Panc1 (cell line): ENCODE data around the gene LRRN3. TPM values are rescaled to one million over a fixed set of nuclear protein-coding genes. Genes with fewer than 3 reads are reported as not detected.

Experiments used
- ATAC-seq: fragments of 200-7000 bp; cut with Tn5 transposase; 2 replicates; pipeline ENCODE4 v1.9.1; 2020; ENCODE audit warnings: mild to moderate bottlenecking, moderate library complexity
- BruUV-seq: library from RNA; stranded (reverse); fragments of 400-500 nt; replicated peaks from 2 replicates; lab custom pipeline; 2021; lab: Mats Ljungman, UMichigan
- CTCF ChIA-PET: fragments of 300-600 bp; sonication (Branson Sonifier 250); formaldehyde crosslinking; loops from one replicate; lab custom pipeline; 2022; ENCODE audit warnings: antibody characterized with exemption; lab: Charles Lee
- POLR2A ChIA-PET: fragments of 300-600 bp; sonication (Branson Sonifier 250); formaldehyde crosslinking; loops from one replicate; lab custom pipeline; 2022; ENCODE audit warnings: antibody characterized with exemption; lab: Charles Lee
- DNase-seq: peaks from one replicate; pipeline ENCODE4 v3.0.0-alpha.2; 2010; ENCODE audit warnings: low read depth, low spot score
- H3K27ac ChIP-seq: 2 replicates; pipeline ENCODE4 v1.5.1; 2011; ENCODE audit warnings: mild to moderate bottlenecking, low read length, inconsistent platforms
- H3K27me3 ChIP-seq: fragments of 200-500 bp; sonication (Bioruptor generic); 2 replicates; pipeline ENCODE4 v1.6.0; 2014; ENCODE audit warnings: low read length, inconsistent platforms; ENCODE audit not compliant: control insufficient read depth, insufficient read depth
- H3K36me3 ChIP-seq: fragments of 200-500 bp; sonication (Bioruptor generic); 2 replicates; pipeline ENCODE4 v1.5.1; 2014; ENCODE audit warnings: inconsistent platforms, mild to moderate bottlenecking, low read length, moderate library complexity; ENCODE audit not compliant: control insufficient read depth, insufficient read depth
- H3K4me1 ChIP-seq: 2 replicates; pipeline ENCODE4 v1.5.1; 2011; ENCODE audit warnings: inconsistent platforms, mild to moderate bottlenecking, low read length, moderate library complexity; ENCODE audit not compliant: control insufficient read depth, insufficient read depth
- H3K4me3 ChIP-seq, 2 experiments: 2 replicates each; pipeline ENCODE4 v1.5.1; 2011 to 2012; ENCODE audit warnings: low read depth in 2 of 2, low read length in 2 of 2, mild to moderate bottlenecking in 2 of 2, inconsistent platforms in 1 of 2, moderate library complexity in 1 of 2
- H3K9me3 ChIP-seq: fragments of 200-500 bp; sonication (Bioruptor generic); 2 replicates; pipeline ENCODE4 v1.5.1; 2014; ENCODE audit warnings: low read depth, mild to moderate bottlenecking, inconsistent platforms, low read length, moderate library complexity; ENCODE audit not compliant: control insufficient read depth, insufficient read depth
- CTCF ChIP-seq: fragments of 450-650 bp; IDR thresholded peaks from 2 replicates; pipeline ENCODE4 v1.5.1; 2017; ENCODE audit warnings: mild to moderate bottlenecking
- POLR2AphosphoS5 ChIP-seq: IDR thresholded peaks from 2 replicates; pipeline ENCODE4 v1.6.1; 2012; ENCODE audit warnings: mild to moderate bottlenecking, low read depth, low read length, moderate library complexity
- REST ChIP-seq, 2 experiments: IDR thresholded peaks; 2 replicates each; pipeline ENCODE4 v1.6.1; 2011 to 2012; ENCODE audit warnings: low read depth in 2 of 2, control low read depth in 1 of 2, low read length in 1 of 2, mild to moderate bottlenecking in 1 of 2, moderate library complexity in 1 of 2; ENCODE audit not compliant: insufficient read depth in 1 of 2
- SIN3A ChIP-seq: IDR thresholded peaks from 2 replicates; pipeline ENCODE4 v1.6.1; 2012; ENCODE audit warnings: low read depth, mild to moderate bottlenecking, low read length, moderate library complexity, borderline replicate concordance; ENCODE audit not compliant: insufficient read depth
- TCF7L2 ChIP-seq: IDR thresholded peaks from 2 replicates; pipeline ENCODE4 v1.6.1; 2011; ENCODE audit warnings: mild to moderate bottlenecking, low read depth, low read length, inconsistent platforms
- in situ Hi-C: cut with HindIII; loops from 2 replicates; pipeline ENCODE4 v1.10.0; 2016; ENCODE audit warnings: low sequenced_read_pairs, low pct_unique_long_range_greater_than_20kb
- intact Hi-C: fragments of 100-400 bp; cut with micrococcal nuclease; formaldehyde crosslinking; loops from one replicate; pipeline ENCODE4 v1.10.0; 2022; ENCODE audit not compliant: unreplicated experiment
- total RNA-seq: library from RNA; stranded (reverse); gene quantifications from one replicate; pipeline ENCODE4 v1.2.1, GENCODE V29; 2021; ENCODE audit not compliant: unreplicated experiment

The LRRN3 gene
- total RNA-seq, 1 experiment from 2014 or later, result 0.15 TPM

GRCh38 chr7:111091593-111092358 is 849 bp downstream of the LRRN3 start:
- no peak overlapping the region for H3K27ac ChIP-seq
- H3K9me3 ChIP-seq, result no peaks in the 10 kb centered on the region
- intact Hi-C loops, result loop anchor here (2.0 to 10.0 kb wide), 2 partner anchors 395 to 643 kb away; no protein-coding TSS in a partner anchor
- H3K27me3 ChIP-seq, result no peaks in the 10 kb centered on the region
- no peak for DNase-seq
- no TSS peak for BruUV-seq
- no peaks in the 10 kb centered on the region for H3K36me3 ChIP-seq
- ChIA-PET POLR2A (no interaction called here), CTCF (no interaction called here)
- TF ChIP-seq POLR2AphosphoS5, result no peak
- TF ChIP-seq REST (IDR thresholded peaks at IDR 0.05; ENCODE audit: insufficient read depth in 1 of 2, low read depth in 2 of 2, low read length in 1 of 2), result no peak
- TF ChIP-seq SIN3A, result no peak
- TF ChIP-seq CTCF, result no peak
- no peak for TF ChIP-seq TCF7L2
- in situ Hi-C loops, result no loop called here
- ATAC-seq, result no peak
- no peaks in the 10 kb centered on the region for H3K4me1 ChIP-seq
- peak overlapping the region; percentile 20 to 34; a peak in 3 of 4 replicates for H3K4me3 ChIP-seq

GRCh38 chr7:111092406-111093236 is 1.7 kb downstream of the LRRN3 start:
- BruUV-seq, result no TSS peak
- no peak for DNase-seq
- intact Hi-C loops, result loop anchor here (10.0 kb wide), 1 partner anchor 642 kb away; no protein-coding TSS in a partner anchor
- ChIA-PET CTCF (no interaction called here), POLR2A (no interaction called here)
- Histone ChIP-seq H3K4me1 (no peaks in the 10 kb centered on the region), H3K27ac (no peak overlapping the region), H3K4me3 (peak overlapping the region in 1 of 2 experiments; percentile 34; a peak in 2 of 4 replicates), H3K36me3 (no peaks in the 10 kb centered on the region), H3K27me3 (no peaks in the 10 kb centered on the region), H3K9me3 (no peaks in the 10 kb centered on the region)
- in situ Hi-C loops, result no loop called here
- ATAC-seq, result no peak
- no peak for TF ChIP-seq SIN3A
- TF ChIP-seq REST (IDR thresholded peaks at IDR 0.05; ENCODE audit: insufficient read depth in 1 of 2, low read depth in 2 of 2, low read length in 1 of 2), result no peak
- no peak for TF ChIP-seq POLR2AphosphoS5
- no peak for TF ChIP-seq CTCF
- no peak for TF ChIP-seq TCF7L2
